ENCODE results near the gene NID1. TPM values are rescaled to one million over a fixed set of nuclear protein-coding genes. Genes with fewer than 3 reads are reported as not detected.

Gene NID1
- total and polyA plus RNA-seq, 2 donors (not counting 3 experiments of a cell fraction or from before 2014, with no cell fraction given) = 87.0 to 109 TPM

DNA sequence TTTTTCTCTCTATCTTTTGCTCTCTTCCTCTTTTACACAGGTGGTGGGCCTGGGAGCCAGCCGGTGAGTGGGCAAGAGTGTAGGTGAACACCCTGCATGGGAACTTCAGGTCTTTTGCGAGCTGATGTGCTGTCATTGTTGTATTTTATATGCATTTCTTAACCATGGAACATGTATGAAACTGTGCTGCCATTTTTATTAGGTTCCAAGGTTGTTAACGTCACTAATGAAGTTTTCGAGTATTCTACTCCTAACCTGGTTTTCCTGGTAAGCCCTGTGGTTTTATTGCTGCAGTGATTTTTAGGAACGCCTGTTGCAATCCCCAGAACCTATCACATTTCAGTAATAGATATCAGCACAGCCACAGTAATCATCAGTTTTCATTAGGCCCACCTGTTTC is 14.8 kb upstream of the NID1 start:
- no peak overlapping the region for H3K9ac ChIP-seq (replicated peaks; ENCODE audit: extremely low read depth, insufficient read depth, low read length)
- H2AFZ ChIP-seq (ENCODE audit: low read depth, low read length) = no peak overlapping the region
- DNase-seq (ENCODE audit: low read depth, low spot score) (no peak), FAIRE-seq (no peak)
- dilution Hi-C loops (cut with MboI; ENCODE audit: extremely low pct_ligation_motif_present, low sequenced_read_pairs) (no loop called here), intact Hi-C loops (cut with micrococcal nuclease) (no loop called here)
- ChIA-PET CTCF (no interaction called here), POLR2A (no interaction called here)
- no peaks in the 10 kb centered on the region for H3K36me3 ChIP-seq (ENCODE audit: control insufficient read depth in 2 of 2, extremely low read depth in 1 of 2, insufficient read depth in 2 of 2, low read length in 2 of 2)
- TF ChIP-seq POLR2A (IDR thresholded peaks at IDR 0.05; ENCODE audit: low read depth, low read length) (no peak), JUN (IDR thresholded peaks at IDR 0.05; ENCODE audit: borderline replicate concordance, insufficient read depth, insufficient read length, low read depth) (no peak), EZH2 (IDR thresholded peaks at IDR 0.05; ENCODE audit: borderline replicate concordance, low read depth, low read length, severe bottlenecking) (no peak), FOS (IDR thresholded peaks at IDR 0.05; ENCODE audit: borderline replicate concordance, insufficient read depth, low read length) (no peak), MYC (IDR thresholded peaks at IDR 0.05; ENCODE audit: low read depth, low read length) (no peak), POLR2AphosphoS5 (IDR thresholded peaks at IDR 0.05; ENCODE audit: insufficient read depth, low read depth, low read length) (no peak), GATA2 (IDR thresholded peaks at IDR 0.05; ENCODE audit: insufficient read depth, insufficient read length, low read depth, low read length) (no peak)
- TF ChIP-seq, protein P1, sequence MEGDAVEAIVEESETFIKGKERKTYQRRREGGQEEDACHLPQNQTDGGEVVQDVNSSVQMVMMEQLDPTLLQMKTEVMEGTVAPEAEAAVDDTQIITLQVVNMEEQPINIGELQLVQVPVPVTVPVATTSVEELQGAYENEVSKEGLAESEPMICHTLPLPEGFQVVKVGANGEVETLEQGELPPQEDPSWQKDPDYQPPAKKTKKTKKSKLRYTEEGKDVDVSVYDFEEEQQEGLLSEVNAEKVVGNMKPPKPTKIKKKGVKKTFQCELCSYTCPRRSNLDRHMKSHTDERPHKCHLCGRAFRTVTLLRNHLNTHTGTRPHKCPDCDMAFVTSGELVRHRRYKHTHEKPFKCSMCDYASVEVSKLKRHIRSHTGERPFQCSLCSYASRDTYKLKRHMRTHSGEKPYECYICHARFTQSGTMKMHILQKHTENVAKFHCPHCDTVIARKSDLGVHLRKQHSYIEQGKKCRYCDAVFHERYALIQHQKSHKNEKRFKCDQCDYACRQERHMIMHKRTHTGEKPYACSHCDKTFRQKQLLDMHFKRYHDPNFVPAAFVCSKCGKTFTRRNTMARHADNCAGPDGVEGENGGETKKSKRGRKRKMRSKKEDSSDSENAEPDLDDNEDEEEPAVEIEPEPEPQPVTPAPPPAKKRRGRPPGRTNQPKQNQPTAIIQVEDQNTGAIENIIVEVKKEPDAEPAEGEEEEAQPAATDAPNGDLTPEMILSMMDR (IDR thresholded peaks at IDR 0.05; ENCODE audit: extremely low read depth in 1 of 2, insufficient read depth in 1 of 2, low read depth in 1 of 2, low read length in 2 of 2) = no peak
- TF ChIP-seq, protein P2, sequence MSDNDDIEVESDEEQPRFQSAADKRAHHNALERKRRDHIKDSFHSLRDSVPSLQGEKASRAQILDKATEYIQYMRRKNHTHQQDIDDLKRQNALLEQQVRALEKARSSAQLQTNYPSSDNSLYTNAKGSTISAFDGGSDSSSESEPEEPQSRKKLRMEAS (IDR thresholded peaks at IDR 0.05; ENCODE audit: insufficient read depth, insufficient read length) = no peak
- no peak overlapping the region for H3K27ac ChIP-seq (ENCODE audit: insufficient read depth, low read depth, low read length)
- no peaks in the 10 kb centered on the region for H3K27me3 ChIP-seq (ENCODE audit: control insufficient read depth in 2 of 2, insufficient read depth in 2 of 2, low read length in 2 of 2)
- no peaks in the 10 kb centered on the region for H3K9me3 ChIP-seq (replicated peaks; ENCODE audit: control insufficient read depth, insufficient read depth, low read length)
- H4K20me1 ChIP-seq (replicated peaks; ENCODE audit: control insufficient read depth, extremely low read depth, insufficient read depth, low read length) = no peaks in the 10 kb centered on the region
- no TSS peak for BruUV-seq (replicated peaks)
- no peaks in the 10 kb centered on the region for H3K9me1 ChIP-seq (replicated peaks; ENCODE audit: control insufficient read depth, extremely low read depth, insufficient read depth, low read length)
- H3K79me2 ChIP-seq (ENCODE audit: control insufficient read depth, insufficient read depth, low read length) = no peaks in the 10 kb centered on the region
- no peaks in the 10 kb centered on the region for H3K4me1 ChIP-seq (ENCODE audit: control insufficient read depth, extremely low read depth, insufficient read depth, low read length)
- H3K4me2 ChIP-seq (ENCODE audit: insufficient read depth, low read length) = no peak overlapping the region
- H3K4me3 ChIP-seq (replicated peaks in 1 of 3; ENCODE audit: insufficient read depth in 1 of 3, low read depth in 1 of 3, low read length in 3 of 3) = no peak overlapping the region

Data from endothelial cell of umbilical vein (primary cell).